Cardiac fibroblast (primary cell): ENCODE results near the gene DCST2.
"Not testable (repeated sequence)": the region's sequence is repeated elsewhere in the genome, so short reads cannot be mapped to it uniquely, and the experiment has no call there.

Experiments
- DNase-seq, 2 donors: peaks; one replicate each; pipeline versions ENCODE4 v3.0.0 to v3.0.0-alpha.2; 2010; ENCODE audit warnings: low read depth in 2 of 2
- H3K4me3 ChIP-seq, 2 donors: replicated peaks in 1 of 2; 1 replicate in 1 of 2; 2 replicates in 1 of 2; pipeline ENCODE4 v1.5.1; 2011; ENCODE audit warnings: low read depth in 2 of 2, low read length in 2 of 2, mild to moderate bottlenecking in 2 of 2, moderate library complexity in 1 of 2
- TF ChIP-seq, protein P1 (sequence below): IDR thresholded peaks from one replicate; pipeline ENCODE4 v1.5.1; 2011; ENCODE audit warnings: low read depth, mild to moderate bottlenecking, low read length, inconsistent platforms

DCST2 gene

DNA sequence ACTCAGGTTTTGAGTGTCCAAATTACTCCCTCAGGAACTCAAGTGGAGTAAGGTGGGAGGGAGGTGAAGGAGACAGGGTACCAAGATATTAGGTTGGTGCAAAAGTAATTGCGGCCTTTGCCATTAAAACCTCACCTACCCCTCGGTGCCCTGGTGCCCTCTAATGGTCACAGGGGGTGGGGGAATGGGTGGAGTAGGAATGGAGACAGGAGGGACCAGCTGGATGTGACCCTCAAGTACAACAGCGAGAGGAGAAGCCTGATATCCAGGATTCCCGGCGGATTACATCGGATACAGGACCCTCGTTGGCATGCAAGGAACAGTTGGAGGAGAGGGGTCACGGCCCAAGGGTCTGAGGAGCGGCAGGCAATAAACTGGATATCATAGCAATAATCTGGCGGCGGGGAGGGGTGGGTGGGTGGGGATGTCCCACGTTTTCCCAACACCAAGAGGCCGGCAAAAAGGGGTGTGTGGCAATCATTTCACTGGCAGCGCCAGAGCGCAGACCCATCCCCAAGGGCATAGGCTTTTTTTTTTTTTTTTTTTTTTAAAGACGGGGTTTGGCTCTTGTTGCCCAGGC, 35.3 kb downstream of the DCST2 start:
- no peak overlapping the region for H3K4me3 ChIP-seq
- DNase-seq, result no peak
- TF ChIP-seq, protein P1, sequence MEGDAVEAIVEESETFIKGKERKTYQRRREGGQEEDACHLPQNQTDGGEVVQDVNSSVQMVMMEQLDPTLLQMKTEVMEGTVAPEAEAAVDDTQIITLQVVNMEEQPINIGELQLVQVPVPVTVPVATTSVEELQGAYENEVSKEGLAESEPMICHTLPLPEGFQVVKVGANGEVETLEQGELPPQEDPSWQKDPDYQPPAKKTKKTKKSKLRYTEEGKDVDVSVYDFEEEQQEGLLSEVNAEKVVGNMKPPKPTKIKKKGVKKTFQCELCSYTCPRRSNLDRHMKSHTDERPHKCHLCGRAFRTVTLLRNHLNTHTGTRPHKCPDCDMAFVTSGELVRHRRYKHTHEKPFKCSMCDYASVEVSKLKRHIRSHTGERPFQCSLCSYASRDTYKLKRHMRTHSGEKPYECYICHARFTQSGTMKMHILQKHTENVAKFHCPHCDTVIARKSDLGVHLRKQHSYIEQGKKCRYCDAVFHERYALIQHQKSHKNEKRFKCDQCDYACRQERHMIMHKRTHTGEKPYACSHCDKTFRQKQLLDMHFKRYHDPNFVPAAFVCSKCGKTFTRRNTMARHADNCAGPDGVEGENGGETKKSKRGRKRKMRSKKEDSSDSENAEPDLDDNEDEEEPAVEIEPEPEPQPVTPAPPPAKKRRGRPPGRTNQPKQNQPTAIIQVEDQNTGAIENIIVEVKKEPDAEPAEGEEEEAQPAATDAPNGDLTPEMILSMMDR, result peak; percentile 15

DNA sequence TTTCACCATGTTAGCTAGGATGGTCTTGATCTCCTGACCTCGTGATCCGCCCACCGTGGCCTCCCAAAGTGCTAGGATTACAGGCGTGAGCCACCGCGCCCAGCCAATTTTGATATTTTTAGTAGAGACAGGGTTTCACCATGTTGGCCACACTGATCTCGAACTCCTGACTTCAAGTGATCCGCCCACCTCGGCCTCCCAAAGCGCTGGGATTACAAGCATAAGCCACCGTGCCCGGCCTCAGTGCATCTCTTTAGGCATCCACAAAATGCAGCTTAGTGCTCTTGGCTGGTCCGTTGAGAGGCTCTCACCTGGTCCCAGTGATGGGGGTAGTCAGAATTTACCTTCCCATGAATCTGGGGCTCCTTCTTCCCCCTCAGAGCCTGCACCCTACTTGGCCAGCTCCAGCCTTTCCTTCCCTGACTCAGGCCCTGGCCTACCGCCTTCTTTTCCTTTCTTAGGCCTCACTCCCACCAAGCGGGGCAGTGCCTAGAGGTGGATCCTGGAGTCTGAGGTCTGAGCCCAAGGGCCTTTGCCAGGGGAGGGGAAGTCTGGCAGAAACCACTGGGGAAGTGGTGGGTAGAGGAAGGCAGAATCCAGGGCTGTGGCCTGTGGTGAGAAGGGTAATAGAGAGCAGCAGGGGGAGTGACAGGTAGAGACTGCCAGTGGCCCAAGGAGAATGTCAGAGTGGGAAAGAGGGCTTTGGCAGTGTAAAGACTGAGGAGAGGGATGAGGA, 36.4 kb downstream of the DCST2 start:
- no peak for DNase-seq
- no peak overlapping the region for H3K4me3 ChIP-seq
- TF ChIP-seq, protein P1, result no peak

DNA sequence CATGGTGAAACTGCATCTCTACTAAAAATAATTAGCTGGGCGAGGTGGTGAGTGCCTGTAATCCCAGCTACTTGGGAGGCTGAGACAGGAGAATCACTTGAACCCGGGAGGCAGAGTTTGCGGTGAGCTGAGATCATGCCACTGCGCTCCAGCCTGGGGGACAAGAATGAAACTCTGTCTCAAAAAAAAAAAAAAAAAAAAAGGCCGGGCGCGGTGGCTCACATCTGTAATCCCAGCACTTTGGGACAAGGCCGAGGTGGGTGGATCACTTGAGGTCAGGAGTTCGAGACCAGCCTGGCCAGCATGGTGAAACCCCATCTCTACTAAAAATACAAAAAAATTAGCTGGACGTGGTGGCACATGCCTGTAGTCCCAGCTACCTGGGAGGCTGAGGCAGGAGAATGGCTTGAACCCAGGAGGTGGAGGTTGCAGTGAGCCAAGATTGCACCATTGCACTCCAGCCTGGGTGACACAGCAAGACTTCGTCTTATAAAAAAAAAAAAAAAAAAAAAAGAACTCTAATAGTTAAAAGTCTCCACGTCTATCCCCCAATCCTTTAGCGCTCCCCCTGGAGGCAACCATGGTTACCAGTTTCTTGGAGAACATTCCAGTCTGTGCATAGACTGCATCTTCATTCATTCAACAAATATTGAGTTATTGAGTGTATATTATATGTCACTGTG, 38.1 kb downstream of the DCST2 start:
- TF ChIP-seq, protein P1, result peak; percentile 39
- not testable (repeated sequence) for H3K4me3 ChIP-seq
- DNase-seq, result peak; percentile 91

DNA sequence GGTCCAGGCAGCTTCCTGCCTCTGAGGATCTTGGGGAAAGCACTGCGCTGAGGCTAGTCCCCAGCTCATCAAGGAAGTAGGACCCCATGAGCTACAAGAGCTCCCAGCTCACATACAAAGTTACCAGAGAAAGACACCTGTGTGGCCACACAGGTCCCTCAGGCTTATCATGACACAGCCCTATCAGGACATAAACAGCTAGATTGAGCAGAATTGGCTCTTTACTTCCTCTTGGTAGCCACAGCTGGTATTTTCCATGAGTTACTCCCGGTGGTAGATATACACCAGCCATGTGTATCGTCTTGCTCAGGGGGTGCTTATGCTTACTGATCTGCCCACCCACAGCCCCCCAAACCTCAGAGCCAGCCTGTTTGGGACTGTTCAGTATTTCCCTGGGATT, 39.0 kb downstream of the DCST2 start:
- no peak for DNase-seq
- H3K4me3 ChIP-seq, result no peak overlapping the region
- TF ChIP-seq, protein P1, result no peak

DNA sequence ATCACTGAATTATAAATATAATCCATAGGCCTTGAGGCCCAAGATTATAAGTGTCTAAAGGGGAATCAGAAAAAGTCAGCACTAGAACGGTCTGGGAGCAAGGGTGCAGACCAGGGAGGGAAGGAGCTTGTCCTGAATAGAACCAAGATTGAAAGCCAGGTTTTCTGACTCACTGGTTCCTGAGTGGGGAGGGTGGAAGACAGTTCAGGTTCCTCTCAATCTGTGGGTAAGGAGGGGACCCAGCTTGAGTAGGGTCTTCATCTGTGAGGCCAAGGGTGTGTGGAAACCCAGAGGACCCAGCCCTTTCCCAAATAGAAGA, 39.4 kb downstream of the DCST2 start:
- H3K4me3 ChIP-seq, result no peak overlapping the region
- DNase-seq, result no peak
- TF ChIP-seq, protein P1, result no peak

DNA sequence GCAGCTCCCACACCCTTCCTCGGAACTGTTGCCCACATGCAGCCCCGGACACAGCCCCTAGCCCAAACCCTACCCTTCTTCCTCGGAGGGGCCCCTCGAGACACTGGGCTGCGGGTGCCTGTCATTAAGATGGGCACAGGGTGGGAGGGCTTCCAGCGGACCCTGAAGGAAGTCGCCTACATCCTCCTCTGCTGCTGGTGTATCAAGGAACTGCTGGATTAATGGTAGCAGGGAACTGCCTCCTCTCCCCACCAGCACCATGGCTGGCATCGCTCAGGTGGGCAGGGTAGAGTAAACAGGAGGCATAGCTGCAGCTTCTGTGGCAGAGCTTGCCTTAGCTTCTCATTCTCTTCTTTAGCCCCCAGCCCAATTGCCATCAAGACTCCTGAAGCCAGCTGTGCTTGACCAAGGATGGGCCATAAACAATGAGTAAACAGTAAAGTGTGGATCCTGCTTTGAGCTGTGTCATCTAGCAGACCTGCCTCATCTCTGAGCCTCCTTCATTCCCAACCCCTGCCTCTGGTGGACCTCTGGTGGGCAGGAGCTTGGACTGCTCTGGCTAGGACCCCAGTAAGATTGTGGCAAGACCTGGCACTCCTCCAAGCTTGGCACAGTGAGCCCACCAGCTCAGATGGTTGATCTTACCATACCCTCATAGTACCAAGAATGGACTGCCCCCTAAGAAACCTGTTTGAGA, 39.9 kb downstream of the DCST2 start, which contains the start of gene LENEP:
TSS of gene LENEP (plus strand) at position 15 of the 697 bp plus-strand sequence. CDS start at position 37, 22 bp downstream.
- no peak within 1 kb of the TSS for H3K4me3 ChIP-seq
- TF ChIP-seq, protein P1, result no peak
- no peak for DNase-seq
